Neural crest cell (in vitro differentiated cells): ENCODE results near the gene MARCHF7. TPM values are rescaled to one million over a fixed set of nuclear protein-coding genes. Genes with fewer than 3 reads are reported as not detected.
A peak's percentile ranks its signal among the peaks of the same experiment; 100 is the strongest.

ENCODE experiments used
- DNase-seq: peaks from one replicate; pipeline ENCODE4 v3.0.0; 2021; ENCODE audit warnings: low read depth, mixed read lengths, low spot score
- H3K27ac Mint-ChIP-seq: one replicate; pipeline ENCODE4 v1.8.0; 2021; ENCODE audit warnings: mild to moderate bottlenecking, mixed read lengths; ENCODE audit not compliant: unreplicated experiment
- H3K27me3 Mint-ChIP-seq: 2 replicates; pipeline ENCODE4 v1.8.0; 2021; ENCODE audit warnings: low read depth, mild to moderate bottlenecking, mixed read lengths
- H3K36me3 Mint-ChIP-seq: 2 replicates; pipeline ENCODE4 v1.8.0; 2021; ENCODE audit warnings: low read depth, mild to moderate bottlenecking, mixed read lengths
- H3K4me1 Mint-ChIP-seq: 2 replicates; pipeline ENCODE4 v1.8.0; 2021; ENCODE audit warnings: mixed read lengths
- H3K4me3 Mint-ChIP-seq: one replicate; pipeline ENCODE4 v1.8.0; 2021; ENCODE audit warnings: mild to moderate bottlenecking, mixed read lengths
- H3K9me3 Mint-ChIP-seq: 2 replicates; pipeline ENCODE4 v1.8.0; 2021; ENCODE audit warnings: mixed read lengths
- total RNA-seq: library from RNA; stranded (reverse); gene quantifications from 2 replicates; pipeline ENCODE4 v1.2.1, GENCODE V29; 2021
- TF ChIP-seq, protein P1 (sequence below): fragments of 200-600 bp; sonication (generic); conservative IDR thresholded peaks from 2 replicates; pipeline ENCODE4 v1.5.0; 2021; ENCODE audit warnings: antibody characterized with exemption, mild to moderate bottlenecking

MARCHF7 gene
- total RNA-seq, 1 donor from 2014 or later = 89.9 TPM

DNA sequence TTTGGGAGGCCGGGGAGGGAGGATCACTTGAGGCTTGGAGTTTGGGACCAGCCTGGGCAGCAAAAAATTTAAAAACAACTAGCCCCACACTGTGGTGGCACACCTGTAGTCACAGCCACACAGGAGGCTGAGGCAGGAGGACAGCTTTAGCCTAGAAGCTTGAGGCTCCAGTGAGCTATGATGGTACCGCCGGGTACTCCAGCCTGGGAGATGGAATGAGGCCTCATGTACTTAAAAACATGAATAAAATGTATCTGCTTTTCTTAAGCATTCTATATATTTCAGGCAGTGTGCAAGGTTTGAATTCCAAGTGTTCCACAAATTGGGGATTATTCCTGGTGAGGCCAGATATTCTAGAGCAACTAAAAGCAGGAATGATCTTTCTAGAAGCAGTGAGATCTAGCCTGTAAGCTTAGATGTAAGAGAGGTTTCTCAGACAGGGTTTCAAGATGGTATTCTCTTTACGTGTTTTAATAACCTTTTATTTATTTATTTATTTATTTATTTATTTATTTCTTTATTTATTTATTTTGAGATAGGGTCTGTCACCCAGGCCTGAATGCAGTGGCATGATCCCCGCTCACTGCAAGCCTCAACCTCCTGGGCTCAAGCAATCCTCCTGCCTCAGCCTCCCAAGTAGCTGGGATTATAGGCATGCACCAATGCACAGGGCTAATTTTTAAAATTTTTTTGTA lies 4.1 kb upstream of the MARCHF7 start:
- no peak for DNase-seq
- no peak overlapping the region for H3K27ac Mint-ChIP-seq
- TF ChIP-seq, protein P1, sequence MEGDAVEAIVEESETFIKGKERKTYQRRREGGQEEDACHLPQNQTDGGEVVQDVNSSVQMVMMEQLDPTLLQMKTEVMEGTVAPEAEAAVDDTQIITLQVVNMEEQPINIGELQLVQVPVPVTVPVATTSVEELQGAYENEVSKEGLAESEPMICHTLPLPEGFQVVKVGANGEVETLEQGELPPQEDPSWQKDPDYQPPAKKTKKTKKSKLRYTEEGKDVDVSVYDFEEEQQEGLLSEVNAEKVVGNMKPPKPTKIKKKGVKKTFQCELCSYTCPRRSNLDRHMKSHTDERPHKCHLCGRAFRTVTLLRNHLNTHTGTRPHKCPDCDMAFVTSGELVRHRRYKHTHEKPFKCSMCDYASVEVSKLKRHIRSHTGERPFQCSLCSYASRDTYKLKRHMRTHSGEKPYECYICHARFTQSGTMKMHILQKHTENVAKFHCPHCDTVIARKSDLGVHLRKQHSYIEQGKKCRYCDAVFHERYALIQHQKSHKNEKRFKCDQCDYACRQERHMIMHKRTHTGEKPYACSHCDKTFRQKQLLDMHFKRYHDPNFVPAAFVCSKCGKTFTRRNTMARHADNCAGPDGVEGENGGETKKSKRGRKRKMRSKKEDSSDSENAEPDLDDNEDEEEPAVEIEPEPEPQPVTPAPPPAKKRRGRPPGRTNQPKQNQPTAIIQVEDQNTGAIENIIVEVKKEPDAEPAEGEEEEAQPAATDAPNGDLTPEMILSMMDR = no peak
- H3K36me3 Mint-ChIP-seq = peaks cover 2% of the 10 kb centered on the region
- H3K4me3 Mint-ChIP-seq = peak overlapping the region; percentile 44
- no peaks in the 10 kb centered on the region for H3K9me3 Mint-ChIP-seq
- peaks cover 8% of the 10 kb centered on the region for H3K4me1 Mint-ChIP-seq
- H3K27me3 Mint-ChIP-seq = no peaks in the 10 kb centered on the region

DNA sequence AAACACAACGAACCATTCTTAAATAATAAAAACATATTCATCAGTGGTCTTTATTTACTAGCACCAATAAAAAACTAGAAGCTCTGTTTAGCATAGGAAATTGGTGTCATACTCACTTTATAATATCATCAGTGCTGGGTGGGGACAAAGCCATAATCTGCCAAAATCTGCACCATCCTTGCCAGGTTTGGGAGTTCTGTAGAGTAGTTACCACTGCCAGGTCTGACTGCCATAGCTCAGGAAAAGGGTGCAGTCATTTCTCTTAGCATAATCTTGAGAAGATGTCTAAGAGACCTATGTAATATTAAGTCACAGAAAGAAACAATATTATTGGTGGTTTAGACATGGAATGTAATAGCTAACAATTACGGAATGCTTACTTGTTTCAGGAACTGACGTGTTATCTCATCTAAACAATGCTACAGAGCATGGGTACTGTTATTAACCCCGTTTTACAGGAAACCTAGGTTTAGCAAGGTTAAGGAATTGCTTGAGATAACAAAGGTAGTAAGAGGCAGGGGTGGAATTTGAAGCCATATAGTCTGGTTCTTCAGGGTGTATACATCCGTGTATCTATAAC lies 1.6 kb upstream of the MARCHF7 start:
- TF ChIP-seq, protein P1 = no peak
- H3K27me3 Mint-ChIP-seq = no peaks in the 10 kb centered on the region
- H3K4me1 Mint-ChIP-seq = peaks cover 30% of the 10 kb centered on the region
- peaks cover 4% of the 10 kb centered on the region for H3K36me3 Mint-ChIP-seq
- H3K9me3 Mint-ChIP-seq = no peaks in the 10 kb centered on the region
- H3K4me3 Mint-ChIP-seq = peak overlapping the region; percentile 57
- DNase-seq = no peak
- no peak overlapping the region for H3K27ac Mint-ChIP-seq

DNA sequence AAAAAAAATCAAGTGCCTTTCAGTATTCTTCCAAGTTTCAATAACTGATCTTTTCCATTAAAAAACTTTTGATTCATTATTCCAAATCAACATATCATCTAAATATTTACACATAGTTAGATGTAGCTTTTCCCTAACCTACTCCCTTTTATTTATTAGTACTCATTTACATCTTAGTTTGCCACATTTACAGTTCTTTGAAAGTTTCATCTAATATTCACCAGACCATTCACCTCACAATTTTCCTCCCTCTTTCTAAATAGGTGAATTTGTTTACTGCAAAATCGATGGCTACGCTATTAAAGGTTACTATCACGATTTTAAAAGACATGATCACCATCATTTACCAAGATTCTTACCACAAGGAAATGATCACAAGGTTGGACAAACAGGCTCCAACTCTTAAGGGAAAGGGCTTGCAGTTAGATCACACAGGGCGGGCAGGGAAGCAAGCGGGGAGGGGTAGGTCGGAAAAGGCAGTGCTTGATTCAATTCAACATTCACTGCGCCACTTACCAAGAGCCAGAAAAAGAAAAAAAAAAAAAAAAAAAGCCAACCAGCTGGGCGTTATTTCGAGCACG lies 654 bp upstream of the MARCHF7 start:
- peaks cover 6% of the 10 kb centered on the region for H3K36me3 Mint-ChIP-seq
- H3K4me1 Mint-ChIP-seq = peaks cover 33% of the 10 kb centered on the region
- H3K4me3 Mint-ChIP-seq = peak overlapping the region; percentile 89
- no peaks in the 10 kb centered on the region for H3K27me3 Mint-ChIP-seq
- H3K9me3 Mint-ChIP-seq = no peaks in the 10 kb centered on the region
- peak overlapping the region; percentile 38 for H3K27ac Mint-ChIP-seq
- TF ChIP-seq, protein P1 = no peak
- no peak for DNase-seq

DNA sequence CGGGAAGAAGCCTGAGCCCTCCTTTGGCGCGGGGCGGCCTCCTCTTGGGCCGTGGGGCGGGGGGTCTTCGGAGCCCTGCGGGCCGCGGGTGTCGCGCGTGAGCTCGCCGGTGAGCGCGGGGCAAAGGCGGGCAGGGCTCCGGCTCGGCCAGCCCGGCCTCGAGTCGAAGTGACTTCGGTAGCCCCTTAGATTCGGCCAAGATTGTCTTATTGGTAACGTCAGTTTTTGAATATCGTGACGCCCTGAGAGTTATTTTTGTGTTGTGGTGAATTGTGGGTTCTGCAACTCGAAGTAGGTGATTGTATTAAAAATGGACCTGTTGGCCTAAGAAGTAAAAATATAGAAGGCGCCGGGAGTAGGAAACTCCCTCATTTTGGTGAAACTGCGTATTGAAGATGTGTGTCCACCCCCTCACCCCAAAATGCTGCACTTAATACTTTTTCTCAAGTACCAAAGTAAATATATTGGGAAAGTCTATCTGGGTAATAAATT lies 669 bp downstream of the MARCHF7 start:
- TF ChIP-seq, protein P1 = no peak
- H3K4me1 Mint-ChIP-seq = peaks cover 39% of the 10 kb centered on the region
- no peaks in the 10 kb centered on the region for H3K9me3 Mint-ChIP-seq
- no peaks in the 10 kb centered on the region for H3K27me3 Mint-ChIP-seq
- H3K4me3 Mint-ChIP-seq = peak overlapping the region; percentile 100
- no peak for DNase-seq
- H3K36me3 Mint-ChIP-seq = peaks cover 11% of the 10 kb centered on the region
- peak overlapping the region; percentile 100 for H3K27ac Mint-ChIP-seq

DNA sequence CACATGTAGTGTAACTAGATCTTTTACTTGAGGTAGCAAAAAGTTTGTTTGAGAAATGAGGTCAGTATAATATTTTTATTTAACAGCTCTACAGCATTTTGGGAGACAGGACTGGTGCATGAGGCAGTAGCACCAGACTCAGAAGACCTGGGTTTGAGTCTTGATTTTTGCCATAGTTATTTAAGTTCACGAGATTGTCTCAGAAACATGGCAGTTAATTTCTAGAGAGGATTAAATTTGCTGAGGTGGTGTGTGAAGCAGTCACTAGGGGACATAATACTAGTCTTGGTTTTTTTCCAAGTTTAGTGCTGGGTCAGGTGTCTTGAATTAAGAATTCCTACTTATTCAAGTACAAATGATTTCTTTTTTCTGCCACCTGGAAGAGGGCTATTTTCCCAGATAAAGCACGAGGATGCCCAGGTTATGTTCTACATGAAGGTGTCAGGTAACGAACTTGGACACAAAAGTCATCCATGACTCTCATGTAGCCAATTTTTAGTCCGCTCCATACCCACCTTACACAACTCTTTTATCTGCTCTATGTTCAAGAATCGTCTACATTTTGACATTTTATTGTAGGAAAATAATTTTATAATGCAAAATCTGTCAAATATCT lies 1.4 kb downstream of the MARCHF7 start:
- no peaks in the 10 kb centered on the region for H3K9me3 Mint-ChIP-seq
- peaks cover 11% of the 10 kb centered on the region for H3K36me3 Mint-ChIP-seq
- DNase-seq = no peak
- peaks cover 39% of the 10 kb centered on the region for H3K4me1 Mint-ChIP-seq
- H3K4me3 Mint-ChIP-seq = peak overlapping the region; percentile 100
- TF ChIP-seq, protein P1 = peak; percentile 27
- no peaks in the 10 kb centered on the region for H3K27me3 Mint-ChIP-seq
- H3K27ac Mint-ChIP-seq = peak overlapping the region; percentile 100
